OCI-LY1 (cell line): ENCODE results near the gene PA2G4.
"Not testable (repeated sequence)": the region's sequence is repeated elsewhere in the genome, so short reads cannot be mapped to it uniquely, and the experiment has no call there.

ENCODE experiments used
- EZH2 ChIP-seq: fragments of 200-600 bp; sonication (generic), shearing (Covaris generic); IDR thresholded peaks from 2 replicates; pipeline ENCODE4 v1.8.0; 2017; ENCODE audit warnings: borderline replicate concordance, mixed run types, mild to moderate bottlenecking, antibody characterized with exemption, low read length, moderate library complexity, mixed read lengths
- TF ChIP-seq, protein P1 (sequence below): fragments of 200-600 bp; sonication (generic), shearing (Covaris generic); IDR thresholded peaks from 2 replicates; pipeline ENCODE4 v1.5.1; 2017; ENCODE audit warnings: mild to moderate bottlenecking, antibody characterized with exemption, low read length, moderate library complexity, mixed read lengths

DNA sequence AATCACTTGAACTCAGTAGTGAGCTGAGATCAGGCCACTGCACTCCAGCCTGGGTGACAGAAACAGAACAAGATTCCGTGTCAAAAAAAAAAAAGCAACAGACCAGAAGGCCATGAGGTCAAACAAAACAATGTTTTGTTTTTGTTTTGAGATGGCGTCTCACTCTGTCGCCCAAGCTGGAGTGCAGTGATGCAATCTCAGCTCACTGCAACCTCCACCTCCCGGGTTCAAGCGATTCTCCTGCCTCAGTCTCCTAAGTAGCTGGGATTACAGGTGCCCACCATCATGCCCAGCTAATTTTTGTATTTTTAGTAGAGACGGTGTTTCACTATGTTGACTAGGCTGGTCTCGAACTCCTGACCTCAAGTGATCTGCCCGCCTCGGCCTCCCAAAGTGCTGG lies 26.4 kb upstream of the PA2G4 start:
- TF ChIP-seq, protein P1, sequence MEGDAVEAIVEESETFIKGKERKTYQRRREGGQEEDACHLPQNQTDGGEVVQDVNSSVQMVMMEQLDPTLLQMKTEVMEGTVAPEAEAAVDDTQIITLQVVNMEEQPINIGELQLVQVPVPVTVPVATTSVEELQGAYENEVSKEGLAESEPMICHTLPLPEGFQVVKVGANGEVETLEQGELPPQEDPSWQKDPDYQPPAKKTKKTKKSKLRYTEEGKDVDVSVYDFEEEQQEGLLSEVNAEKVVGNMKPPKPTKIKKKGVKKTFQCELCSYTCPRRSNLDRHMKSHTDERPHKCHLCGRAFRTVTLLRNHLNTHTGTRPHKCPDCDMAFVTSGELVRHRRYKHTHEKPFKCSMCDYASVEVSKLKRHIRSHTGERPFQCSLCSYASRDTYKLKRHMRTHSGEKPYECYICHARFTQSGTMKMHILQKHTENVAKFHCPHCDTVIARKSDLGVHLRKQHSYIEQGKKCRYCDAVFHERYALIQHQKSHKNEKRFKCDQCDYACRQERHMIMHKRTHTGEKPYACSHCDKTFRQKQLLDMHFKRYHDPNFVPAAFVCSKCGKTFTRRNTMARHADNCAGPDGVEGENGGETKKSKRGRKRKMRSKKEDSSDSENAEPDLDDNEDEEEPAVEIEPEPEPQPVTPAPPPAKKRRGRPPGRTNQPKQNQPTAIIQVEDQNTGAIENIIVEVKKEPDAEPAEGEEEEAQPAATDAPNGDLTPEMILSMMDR: not testable (repeated sequence)
- TF ChIP-seq EZH2: not testable (repeated sequence)
